DMS 273 (cell line): Measurements from ENCODE around the gene NDUFS3.
"Not testable (repeated sequence)": the region's sequence is repeated elsewhere in the genome, so short reads cannot be mapped to it uniquely, and the experiment has no call there.

Experiments used
- DNase-seq: peaks from one replicate; lab custom pipeline; 2025; ENCODE audit not compliant: unreplicated experiment; lab: John Stamatoyannopoulos, UW

Gene NDUFS3

GRCh38 chr11:47558695-47559094, 20.2 kb upstream of the NDUFS3 start:
- DNase-seq = no peak

- DNase-seq = no peak
Observed at GRCh38 chr11:47560426-47560825, 18.4 kb upstream of the NDUFS3 start.

GRCh38 chr11:47562393-47562792, 16.5 kb upstream of the NDUFS3 start:
- not testable (repeated sequence) for DNase-seq

GRCh38 chr11:47564366-47564765, 14.5 kb upstream of the NDUFS3 start:
- not testable (repeated sequence) for DNase-seq

- no peak for DNase-seq
Observed at GRCh38 chr11:47564933-47565339, 13.9 kb upstream of the NDUFS3 start.

- DNase-seq = peak; percentile 80
Observed at GRCh38 chr11:47565340-47566148, 13.3 kb upstream of the NDUFS3 start, which contains the start of gene PTPMT1. PTPMT1 (plus strand) TSS chr11:47565599; CDS start chr11:47565623, 24 bp downstream.

GRCh38 chr11:47566149-47566698, 12.7 kb upstream of the NDUFS3 start:
- DNase-seq = no peak

GRCh38 chr11:47569646-47570045, 9.2 kb upstream of the NDUFS3 start:
- no peak for DNase-seq

GRCh38 chr11:47570651-47571356, 8.1 kb upstream of the NDUFS3 start:
- DNase-seq = no peak

- no peak for DNase-seq
Observed at GRCh38 chr11:47571357-47571729, 7.5 kb upstream of the NDUFS3 start.

- no peak for DNase-seq
Observed at GRCh38 chr11:47571895-47572294, 7.0 kb upstream of the NDUFS3 start.

GRCh38 chr11:47572715-47573255, 6.1 kb upstream of the NDUFS3 start:
- DNase-seq = peak; percentile 63

- no peak for DNase-seq
Observed at GRCh38 chr11:47573321-47573720, 5.6 kb upstream of the NDUFS3 start.

- DNase-seq = peak; percentile 42
Observed at GRCh38 chr11:47577460-47578041, 1.3 kb upstream of the NDUFS3 start.

GRCh38 chr11:47583844-47584243, 5.0 kb downstream of the NDUFS3 start:
- DNase-seq = no peak

- DNase-seq = peak; percentile 9
Observed at GRCh38 chr11:47586098-47586855, 7.4 kb downstream of the NDUFS3 start, which contains the start of gene FAM180B. FAM180B (plus strand) TSS chr11:47586678; CDS start chr11:47586769, 91 bp downstream.

GRCh38 chr11:47587039-47587716, 8.3 kb downstream of the NDUFS3 start:
- DNase-seq = no peak

- DNase-seq = no peak
Observed at GRCh38 chr11:47587723-47588326, 9.0 kb downstream of the NDUFS3 start.

GRCh38 chr11:47589118-47589517, 10.2 kb downstream of the NDUFS3 start:
- no peak for DNase-seq
